ENCODE data around the gene CMBL.
A peak's percentile ranks its signal among the peaks of the same experiment; 100 is the strongest.
"Not testable (repeated sequence)": the region's sequence is repeated elsewhere in the genome, so short reads cannot be mapped to it uniquely, and the experiment has no call there.

The CMBL gene

DNA sequence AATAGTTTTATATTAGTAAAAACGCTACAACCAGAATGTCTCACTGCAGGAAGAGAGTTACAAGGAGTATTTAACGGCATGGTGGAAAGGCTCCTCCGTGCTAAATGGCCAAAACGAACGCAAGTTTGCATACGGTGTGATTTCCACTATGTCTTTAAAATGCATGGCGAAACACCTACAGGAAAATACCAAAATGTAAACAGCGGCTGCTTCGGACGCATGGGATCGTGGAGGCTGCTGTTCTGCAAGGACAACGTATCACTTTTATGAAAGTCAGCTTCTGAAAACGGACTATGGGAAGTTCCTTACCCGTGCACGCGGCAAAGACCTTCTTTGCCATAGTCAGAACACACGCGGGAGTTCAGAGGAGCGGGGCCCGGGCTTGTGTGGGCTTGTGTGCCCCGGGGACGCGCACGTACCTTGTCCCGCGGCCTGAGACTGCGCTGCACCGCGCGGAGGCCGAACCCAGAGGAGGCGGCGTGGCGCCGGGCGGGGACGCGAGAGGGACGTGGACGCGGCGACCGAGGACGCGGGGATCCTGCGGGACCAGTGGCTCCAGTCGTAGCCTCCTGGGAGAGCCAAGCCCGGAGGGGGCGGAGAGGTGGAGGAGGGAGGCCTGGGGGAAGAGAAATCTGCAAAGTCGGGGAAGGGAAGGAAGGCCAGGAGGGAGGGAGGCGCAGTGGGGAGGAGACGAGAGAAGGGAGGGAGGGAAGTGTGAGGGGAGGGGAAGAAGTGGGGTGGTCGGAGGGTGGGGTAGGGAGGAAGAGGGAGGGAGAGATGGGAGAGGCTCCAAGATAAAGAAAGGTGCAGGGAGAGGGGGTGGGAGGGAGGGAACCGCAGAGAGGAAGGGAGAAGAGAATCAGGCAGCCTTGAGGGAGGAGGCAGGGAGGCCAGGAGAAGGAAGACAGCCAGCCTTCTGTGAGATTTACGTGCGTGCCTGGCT lies at the start of gene CMBL:
CMBL (minus strand) TSS at position 697 of the 943 bp plus-strand sequence. CDS start 17,140 bp downstream, outside the sequence.
- peak; percentile 72 to 75 for DNase-seq

DNA sequence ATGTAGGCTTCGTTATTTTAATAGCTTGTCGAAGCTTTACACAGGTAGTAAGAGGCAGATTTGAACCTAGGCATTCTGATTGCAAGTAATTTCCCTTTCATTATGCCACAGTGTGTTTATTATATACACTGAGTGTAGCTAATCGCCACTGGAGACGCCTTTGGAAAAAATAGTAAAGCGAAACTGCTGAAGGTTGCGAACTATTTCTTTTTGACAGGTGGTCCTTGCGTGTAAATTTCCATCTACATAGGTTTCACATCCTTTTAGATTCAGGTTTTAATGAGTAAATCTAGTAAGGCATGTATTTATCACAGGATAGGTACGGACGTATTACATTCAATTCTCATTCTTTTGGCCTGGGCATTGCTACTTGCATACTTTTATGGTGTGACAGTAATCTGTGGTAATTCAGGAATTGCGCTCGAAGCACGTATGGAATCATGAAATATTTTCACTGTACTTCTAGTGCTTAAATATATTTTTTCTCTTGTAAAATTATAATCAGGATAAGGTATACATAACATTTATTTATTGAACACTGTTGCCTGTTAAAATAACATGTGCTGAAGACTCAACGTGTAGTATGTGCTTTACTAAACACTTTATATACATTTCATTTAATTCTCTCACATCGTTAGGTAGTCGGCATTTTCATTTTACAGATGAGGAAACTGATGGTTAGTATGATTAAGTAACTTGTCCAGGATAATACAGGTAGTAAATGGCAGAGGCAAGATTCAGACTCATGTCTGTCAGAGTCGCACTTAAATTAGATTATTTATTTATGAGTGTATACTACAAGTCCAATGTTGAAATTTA lies 47.6 kb upstream of the CMBL start:
- DNase-seq = peak in 1 of 2 experiments; percentile 45

DNA sequence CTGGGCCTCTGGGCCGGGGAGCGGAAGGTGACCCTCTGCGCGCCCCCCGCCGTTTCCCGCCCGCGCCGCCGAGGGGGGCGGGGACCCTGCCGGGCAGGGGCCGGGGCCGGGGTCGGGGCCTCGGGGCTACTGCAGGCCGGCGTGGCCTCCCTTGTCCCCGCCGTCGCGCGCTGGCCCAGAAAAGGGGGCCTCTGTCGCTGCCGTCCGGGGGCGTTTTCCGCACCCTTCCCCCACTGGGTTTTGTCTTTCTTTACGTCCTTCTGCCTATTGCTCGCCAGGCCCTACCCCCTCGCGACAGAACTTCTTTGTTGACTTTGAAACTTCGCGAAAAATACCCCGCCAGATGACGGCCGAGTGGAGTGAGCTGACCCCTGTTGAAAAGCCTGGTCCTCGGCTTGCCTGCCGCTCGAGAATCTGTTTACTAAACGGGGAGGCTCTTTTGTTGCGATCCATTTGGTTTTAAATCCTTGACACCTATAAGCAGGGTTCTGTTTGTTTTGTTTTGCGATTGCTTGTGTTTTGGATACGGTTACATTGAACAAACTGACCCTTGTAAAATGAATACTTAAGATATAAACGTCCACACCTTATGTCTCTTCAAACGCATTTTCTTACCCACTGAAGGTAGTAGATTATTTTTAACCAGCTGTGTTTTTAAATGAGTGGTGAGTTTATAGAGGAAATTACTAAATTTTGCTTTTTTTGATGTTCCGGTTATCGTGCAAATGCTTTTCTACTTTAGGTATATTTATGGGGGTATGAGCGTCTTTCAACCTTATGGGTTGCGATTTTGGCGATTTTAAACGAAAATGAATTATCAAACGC lies 46.6 kb upstream of the CMBL start:
- peak; percentile 83 for DNase-seq

DNA sequence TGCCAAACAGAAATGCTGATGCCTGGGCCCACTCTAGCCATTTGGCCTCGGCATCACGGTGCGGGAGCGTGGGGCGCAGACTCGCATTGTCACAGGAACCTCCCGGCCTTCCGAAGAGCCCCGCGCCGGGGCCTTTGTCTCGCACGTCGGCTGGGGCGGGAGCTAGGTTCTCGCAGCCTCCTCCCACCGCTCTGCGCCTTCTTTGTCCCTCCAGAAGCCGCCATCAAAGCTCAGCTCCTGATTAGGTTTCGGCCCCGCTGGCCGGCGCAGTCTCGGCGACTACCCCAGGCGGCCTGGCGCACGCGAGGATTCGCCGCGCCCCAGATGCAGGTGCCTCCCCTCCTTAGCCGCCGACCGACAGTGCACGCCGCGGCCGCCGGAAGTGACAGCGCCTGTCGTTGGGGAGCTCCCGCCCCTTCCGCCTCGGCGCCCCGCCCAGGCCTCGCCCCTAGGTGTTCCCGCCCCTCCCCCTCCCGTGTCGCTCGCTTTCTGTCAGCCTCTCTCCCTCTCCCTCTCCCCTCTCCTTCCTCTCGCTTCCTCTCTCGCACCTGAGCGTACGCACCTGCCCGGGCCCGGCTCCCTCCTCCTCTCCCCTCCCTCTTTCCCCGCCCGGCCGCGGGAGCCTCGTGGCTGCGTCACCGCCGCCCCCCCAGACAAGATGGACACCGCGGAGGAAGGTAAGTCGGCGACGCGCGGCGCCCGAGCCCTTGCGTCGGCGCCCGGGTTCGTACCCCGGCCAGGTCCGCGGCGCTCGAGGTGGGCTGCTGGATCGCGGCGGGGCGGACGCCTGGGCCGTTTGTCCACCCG lies 45.7 kb upstream of the CMBL start, which contains the start of gene MARCHF6:
MARCHF6 (plus strand) TSS at position 455 of the 807 bp plus-strand sequence; CDS start at position 659, 204 bp downstream.
- DNase-seq = peak; percentile 85 to 95

DNA sequence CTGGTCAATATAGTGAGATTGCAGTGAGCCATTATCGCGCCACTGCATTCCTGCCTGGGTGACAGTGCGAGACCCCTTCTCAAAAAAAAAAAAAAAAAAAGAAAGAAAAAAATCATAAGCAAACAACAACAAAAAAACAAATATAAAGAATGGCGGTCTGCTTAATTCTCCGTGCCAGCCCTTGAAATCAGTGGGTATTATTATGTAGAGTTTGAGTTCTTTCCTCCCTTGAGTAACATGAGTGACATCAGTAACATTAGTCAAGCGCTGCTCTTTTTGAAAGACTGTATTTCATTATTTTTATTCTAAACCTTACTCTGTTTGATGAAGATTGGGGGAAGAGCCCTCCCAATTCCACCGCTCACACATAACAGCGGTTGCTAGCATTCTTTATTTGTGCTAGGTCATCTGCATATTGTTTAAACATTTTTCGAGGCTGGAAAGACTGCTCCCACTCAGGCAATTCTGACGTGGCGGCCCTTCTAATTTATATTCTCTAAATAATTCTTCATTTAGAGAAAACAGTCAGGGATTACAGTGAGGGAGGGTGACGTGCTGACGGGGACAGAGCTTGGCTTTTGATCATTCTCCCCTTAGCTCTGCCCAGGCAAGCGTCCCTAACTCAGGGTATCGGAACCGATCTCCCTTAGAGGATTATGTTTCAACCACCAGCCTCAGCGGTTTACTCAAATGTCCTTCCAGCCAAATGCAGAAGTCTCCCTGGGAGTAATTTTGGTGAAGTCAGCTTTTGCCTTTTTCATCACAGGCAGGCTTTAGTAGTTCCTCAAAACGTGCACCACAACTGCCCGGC lies 44.9 kb upstream of the CMBL start:
- peak in 1 of 2 experiments; percentile 79 for DNase-seq

DNA sequence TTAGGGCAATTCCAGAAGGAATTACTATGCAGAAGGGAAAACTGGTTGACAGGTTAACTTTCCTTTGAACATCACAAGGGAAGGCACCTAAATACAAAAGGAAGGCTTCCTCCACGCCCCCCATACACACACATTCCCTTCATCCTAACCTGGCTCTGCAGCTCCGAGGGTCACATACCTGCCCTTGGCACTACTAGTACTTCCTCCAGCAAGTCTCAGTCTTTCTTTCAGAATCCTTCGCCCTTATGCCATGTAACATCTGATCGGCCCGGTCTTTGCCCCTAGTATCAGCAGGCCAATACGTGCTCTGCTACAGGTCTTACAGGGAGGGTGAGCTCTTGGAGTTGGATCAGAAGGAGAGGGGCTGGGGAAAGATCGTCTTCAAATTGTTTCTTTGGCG lies 44.2 kb upstream of the CMBL start:
- no peak for DNase-seq

DNA sequence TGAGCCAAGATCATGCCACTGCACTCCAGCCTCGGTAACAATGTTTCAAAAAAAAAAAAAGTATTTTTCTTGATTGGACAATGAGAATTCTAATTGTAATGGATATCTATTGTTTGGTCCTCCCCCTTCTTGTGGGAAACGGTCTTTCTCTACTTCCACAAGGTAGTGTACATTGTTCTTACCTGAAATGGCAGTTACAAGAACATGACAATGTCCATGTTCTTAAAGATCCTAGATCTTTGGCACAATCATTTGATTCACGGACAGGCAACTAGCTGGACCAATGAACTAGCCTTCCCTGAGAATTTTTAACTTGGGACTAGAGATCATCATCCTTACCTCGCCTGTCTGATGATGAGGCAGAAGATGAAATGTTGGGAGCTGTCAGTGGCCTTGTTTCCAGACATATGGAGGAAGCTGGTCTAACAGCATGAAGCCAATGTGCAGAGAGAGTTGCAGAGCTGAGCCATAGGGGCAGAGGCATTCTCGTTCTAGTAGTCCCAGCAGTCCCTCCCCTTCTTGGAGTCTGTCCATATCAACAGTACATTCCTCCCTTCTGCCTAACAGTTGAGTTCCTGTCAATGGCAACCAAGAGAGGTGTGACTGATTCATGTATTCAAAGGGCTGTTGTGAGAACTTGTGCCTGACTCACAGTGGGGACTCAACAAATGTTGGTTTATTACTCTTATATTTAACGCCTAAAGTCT lies 43.6 kb upstream of the CMBL start:
- no peak for DNase-seq

DNA sequence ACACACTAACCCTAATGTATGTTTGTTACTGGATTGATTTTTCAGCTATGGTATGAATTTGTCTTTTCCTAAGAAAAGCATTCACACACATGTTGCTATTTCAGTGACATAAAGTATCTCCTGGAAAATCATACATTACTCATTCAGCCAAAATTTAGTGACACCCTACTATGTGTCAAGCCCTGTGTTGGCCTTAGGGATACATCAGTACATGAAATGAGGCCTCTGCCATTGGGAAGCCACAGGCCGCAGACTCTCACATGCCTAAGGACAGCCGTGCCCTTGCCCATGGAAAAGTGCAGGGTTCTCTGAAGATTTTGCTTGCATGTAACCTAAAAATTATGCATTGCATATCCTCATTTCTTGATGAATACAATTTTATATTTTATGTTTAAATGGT lies 40.6 kb upstream of the CMBL start:
- DNase-seq = no peak

DNA sequence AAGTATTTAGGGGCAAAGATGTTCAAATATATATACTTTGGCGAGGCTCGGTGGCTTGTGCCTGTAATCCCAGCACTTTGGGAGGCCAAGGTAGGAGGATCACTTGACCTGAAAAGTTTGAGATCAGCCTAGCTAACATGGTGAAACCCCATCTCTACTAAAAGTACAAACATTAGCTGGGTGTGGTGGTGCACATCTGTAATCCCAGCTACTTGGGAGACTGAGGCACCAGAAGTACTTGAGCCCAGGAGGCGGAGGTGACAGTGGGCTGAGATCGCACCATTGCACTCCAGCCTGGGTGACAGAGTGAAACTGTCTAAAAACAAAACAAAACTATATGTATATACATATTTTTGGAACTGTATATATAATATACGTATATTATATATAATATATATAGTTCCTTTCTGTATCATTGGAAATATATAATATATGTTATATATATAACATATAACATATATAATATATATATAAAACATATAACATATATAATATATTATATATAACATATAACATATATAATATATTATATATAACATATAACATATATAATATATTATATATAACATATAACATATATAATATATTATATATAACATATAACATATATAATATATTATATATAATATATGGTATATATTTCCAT lies 36.9 kb upstream of the CMBL start:
- DNase-seq = not testable (repeated sequence)

DNA sequence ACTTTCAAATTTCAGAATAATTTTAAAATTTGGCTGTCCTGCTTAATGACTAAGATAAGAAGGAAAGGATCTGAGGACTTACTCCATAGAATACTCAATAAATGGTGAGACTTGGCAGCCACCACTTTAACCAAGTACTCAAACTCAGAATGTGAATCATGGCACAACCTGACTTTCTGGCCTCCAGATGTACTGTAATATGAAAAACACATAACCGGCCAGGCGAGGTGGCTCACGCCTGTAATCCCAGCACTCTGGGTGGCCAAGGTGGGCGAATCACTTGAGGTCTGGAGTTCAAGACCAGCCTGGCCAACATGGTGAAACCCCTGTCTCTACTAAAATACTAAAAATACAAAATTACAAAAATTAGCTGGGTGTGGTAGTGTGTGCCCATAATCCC lies 35.8 kb upstream of the CMBL start:
- DNase-seq = no peak

DNA sequence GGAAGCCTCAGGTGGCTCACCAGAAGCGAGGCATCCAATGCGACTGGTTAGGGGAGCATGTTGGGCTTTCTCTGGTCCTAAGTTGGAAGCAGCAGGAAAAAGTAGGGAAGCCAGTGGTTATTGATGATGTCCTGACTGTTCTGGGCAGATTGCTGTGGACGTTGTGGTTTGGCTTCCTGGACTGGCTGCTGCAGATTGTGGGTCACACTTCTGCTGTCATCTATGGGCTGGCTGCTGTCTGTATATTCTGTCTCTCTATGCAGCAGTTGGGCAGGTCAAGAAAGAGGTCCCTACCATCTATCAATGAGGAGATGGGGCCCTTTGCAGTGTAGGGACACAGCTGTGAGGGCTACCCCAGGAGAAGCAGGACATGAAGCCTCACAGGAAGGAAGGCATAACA lies 32.3 kb upstream of the CMBL start:
- DNase-seq = no peak

DNA sequence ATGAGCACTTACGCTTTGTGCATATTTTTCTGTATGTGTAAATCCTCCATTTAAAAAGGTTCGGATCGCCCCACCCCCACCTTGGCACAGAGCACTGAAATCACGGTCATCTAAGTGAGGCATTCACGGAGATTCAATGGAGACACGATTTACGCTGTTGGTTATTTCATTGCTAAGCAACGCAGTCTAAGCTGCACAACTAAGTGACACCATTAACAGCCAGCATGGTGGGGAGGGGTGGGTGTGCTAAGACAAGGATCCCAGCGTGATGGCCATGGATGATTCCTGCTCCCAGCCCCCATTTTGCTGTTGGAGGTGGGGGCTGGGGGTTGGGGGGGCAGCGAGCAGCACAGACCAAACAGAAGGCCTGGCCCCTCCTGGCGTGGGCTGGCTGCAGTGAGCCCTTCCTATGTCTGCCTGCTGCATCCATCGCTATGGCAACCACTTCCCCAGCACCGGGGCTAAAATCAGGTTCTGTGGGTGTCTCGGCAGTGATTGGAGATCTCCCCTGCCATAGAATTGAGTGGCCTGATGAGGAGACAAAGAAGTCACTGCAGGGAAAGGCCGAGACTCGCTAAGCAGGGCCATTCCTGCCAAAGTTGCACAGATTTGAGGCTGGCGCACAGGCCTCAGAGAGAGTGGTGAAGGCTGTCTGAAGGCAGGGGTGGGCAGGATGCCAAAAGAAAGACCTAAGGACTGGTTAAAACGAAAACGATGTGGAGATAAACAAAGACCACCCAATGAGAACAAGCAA lies 31.5 kb upstream of the CMBL start:
- peak; percentile 38 to 72 for DNase-seq

DNA sequence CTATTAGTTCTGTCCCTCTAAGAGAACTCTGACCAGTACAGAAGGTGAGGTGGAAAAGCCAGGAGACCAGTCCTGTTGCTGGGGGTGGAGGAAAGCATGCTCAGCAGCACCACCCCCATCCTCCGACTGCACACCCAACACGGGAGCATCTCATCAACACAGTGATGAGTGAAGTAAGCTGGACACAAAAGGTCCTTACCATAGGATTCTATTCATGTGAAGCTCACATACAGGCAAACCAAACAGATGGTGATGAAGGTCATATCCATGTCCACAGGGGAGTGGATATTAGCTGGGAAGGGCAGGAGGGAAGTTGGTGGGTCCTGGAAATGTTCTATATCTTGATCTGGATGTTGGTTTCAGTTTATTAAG lies 31.0 kb upstream of the CMBL start:
- no peak for DNase-seq

DNA sequence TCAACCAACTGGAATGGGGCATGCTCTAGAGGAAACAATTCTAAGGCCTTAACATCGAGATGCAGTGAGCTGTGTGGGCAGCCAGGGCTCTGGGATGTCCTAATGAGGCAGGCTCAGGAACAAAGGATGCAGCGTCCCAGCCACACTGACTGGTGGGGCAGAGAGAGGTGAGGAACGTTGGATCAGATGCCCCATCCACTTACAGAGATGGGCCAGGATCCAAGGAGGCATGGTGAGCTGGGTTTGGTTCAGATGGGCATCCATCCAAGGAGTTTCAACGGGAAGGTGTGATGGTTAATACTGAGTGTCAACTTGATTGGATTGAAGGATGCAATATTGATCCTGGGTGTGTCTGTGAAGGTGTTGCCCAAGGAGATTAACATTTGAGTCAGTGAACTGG lies 30.3 kb upstream of the CMBL start:
- no peak for DNase-seq

DNA sequence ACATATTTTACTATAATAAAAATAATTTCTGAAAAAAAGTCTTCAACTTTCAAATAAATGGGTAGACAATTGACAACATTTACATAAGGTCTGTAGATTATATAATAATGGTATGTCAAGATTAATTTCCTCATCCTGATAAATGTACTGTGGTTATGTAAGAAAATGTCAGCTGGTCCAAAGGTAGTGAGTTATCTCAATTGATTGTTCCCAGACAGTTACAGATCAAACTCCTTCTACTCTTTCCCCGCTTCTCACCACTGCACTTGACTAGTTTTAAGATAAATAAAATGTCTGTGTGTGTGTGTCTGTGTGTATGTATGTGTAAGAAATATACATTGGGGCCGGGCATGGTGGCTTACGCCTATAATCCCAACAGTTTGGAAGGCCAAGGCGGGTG lies 29.4 kb upstream of the CMBL start:
- DNase-seq = no peak

DNA sequence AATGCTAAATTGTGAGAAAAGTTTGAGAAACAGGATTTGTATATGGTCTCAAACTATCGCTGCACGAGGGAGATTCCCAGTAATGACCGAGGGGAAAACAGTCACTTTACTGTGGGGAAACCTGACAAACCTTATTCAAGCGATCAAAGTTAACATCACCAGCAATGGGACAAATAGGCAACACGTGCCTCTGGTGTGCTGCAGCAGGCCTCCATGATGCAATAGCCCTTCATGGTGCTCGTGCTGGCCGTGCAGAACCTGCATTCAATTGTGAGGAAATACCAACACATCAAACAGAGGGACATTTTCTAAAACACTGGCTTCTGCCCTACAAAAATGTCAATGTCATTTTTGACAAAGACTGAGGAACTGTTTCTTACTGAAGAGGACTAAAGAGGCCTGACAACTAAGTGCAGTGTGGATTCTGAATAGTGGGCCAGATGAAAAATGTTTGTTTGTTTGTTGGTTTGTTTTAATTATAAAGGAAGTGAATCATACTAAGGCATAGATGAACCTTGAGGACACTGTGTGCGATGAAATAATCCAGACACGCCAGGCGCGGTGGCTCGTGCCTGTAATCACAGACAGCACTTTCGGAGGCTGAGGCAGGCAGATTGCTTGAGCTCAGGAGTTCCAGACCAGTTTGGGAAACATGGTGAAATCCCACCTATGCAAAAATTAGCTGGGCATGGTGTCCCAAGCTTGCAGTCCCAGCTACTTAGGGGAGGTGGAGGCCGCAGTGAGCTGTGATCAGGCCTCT lies 28.2 kb upstream of the CMBL start:
- no peak for DNase-seq

DNA sequence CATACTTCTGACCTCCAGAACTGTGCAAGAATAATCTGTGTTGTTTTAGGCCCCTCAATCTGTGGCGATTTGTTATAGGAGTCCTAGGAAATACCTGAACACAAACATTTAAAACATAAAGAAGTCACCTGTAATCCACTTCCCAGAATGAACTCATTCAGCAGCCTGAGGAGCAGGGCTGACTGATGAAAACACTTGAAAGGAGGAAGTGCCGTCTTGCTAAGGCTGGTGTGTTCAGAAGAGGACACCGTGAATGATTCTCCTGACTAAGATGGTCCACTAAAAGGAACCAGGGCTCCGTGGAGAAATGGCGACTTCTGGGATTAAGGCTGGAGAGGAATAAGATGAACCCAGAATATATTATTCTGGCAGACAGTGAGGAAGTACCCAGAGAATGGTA lies 27.1 kb upstream of the CMBL start:
- no peak for DNase-seq

All from NCI-H524 (cell line).